ENCODE data around the gene BCAR1. TPM values are rescaled to one million over a fixed set of nuclear protein-coding genes. Genes with fewer than 3 reads are reported as not detected.
A peak's percentile ranks its signal among the peaks of the same experiment; 100 is the strongest.
"Not testable (repeated sequence)": the region's sequence is repeated elsewhere in the genome, so short reads cannot be mapped to it uniquely, and the experiment has no call there.

Gene BCAR1
- total RNA-seq, 1 experiment from 2014 or later, result 68.4 TPM

DNA sequence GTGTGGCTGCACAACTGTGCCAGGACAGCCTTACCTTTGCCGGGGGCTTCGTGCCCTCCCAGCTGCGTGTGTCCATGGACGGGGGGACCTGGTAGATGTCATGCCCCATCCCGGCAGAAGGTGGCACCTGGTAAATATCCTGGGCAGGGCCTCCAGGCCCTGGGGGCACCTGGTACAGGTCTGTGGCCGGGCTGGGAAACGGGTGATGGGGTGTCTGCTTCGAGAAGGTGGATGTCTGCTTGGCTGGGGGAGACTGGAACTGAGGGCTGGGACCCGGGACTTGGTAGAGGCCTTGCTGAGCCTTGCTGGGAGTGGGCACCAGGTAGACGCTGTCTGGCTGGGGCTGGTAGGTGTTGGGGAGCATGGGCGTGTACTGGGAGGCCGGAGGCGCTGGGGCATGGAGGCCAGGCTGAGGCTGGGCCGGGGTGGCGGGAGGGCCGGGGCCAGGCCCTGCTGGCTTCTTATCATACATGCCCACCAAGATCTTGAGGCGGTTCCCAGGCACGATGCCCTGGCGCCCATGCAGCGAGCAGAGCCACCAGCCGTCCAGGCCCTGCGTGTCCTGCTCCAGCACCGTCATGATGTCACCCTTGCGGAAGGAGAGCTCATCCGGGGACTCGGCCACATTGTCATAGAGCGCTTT lies 8.9 kb downstream of the BCAR1 start:
- not testable (repeated sequence) for DNase-seq; H3K4me3 ChIP-seq (ENCODE audit: insufficient read depth, low read depth, low read length); H3K27me3 ChIP-seq (ENCODE audit: control insufficient read depth, insufficient read depth, low read length)
- peaks cover 21% of the 10 kb centered on the region for H3K36me3 ChIP-seq (replicated peaks; ENCODE audit: control insufficient read depth, insufficient read depth, low read length)

DNA sequence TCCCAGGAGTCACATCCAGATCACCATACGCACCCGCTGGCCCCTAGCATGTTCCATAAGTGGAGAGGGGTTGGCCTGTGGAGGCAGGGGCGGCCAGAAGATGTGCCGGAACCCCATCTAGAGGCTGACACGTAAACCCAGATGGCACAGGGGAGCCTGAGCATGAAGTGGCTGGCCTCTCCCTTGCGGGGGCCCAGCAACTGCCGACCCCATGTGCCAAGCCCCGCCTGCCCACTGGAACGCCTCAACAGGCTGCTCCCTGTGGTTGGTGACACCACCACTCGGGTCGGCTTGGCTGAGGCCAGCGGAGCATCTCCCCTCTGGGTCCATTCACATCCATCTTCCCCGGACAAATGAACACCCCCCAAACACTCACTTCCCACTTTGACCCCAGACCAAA lies 9.5 kb downstream of the BCAR1 start:
- Histone ChIP-seq H3K4me3 (ENCODE audit: insufficient read depth, low read depth, low read length) (no peak overlapping the region), H3K36me3 (replicated peaks; ENCODE audit: control insufficient read depth, insufficient read depth, low read length) (peaks cover 21% of the 10 kb centered on the region), H3K27me3 (ENCODE audit: control insufficient read depth, insufficient read depth, low read length) (no peaks in the 10 kb centered on the region)
- DNase-seq, result no peak

DNA sequence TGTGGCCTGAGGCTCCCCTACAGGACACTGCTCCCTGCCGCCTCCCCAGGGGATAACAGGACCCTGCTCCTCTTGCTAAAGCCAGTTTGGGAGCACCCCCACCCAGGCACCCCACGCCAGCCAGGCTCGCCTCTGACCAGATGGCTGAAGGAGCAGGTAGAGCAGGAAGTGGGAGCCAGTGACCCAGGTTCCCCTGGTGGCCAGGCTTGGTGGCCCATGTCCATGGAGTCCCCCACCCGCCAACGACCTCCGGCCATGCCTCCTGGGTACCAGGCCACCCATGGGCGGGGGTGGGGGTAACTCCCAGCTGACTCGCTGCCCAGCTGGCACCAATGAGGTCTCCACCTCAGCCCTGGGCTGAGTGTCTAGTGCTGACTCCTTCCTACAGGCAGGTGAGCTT lies 10.0 kb downstream of the BCAR1 start:
- peaks cover 21% of the 10 kb centered on the region for H3K36me3 ChIP-seq (replicated peaks; ENCODE audit: control insufficient read depth, insufficient read depth, low read length)
- no peaks in the 10 kb centered on the region for H3K27me3 ChIP-seq (ENCODE audit: control insufficient read depth, insufficient read depth, low read length)

DNA sequence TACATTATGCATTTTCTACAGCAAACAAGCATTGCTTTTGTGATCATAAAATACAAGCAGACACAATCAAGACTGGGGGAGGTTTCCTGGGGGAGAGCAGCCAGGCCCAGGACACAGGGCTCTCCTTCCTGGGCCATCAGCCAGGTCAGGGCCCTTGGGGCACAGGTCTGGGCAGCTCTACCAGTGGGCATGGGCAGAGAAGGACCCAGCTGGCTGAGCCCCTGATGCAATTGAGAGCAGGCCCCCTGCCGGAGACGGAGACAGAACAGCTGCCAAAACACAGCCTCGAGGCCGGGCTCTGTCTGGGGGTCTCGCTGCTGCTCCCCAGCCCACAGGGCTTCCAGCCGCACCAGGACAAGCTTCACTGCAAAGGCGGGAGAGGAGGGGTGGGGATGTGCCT lies 10.8 kb downstream of the BCAR1 start:
- DNase-seq, result not testable (repeated sequence)

More for the DNA sequence above, 10.0 kb downstream of the BCAR1 start:
- DNase-seq, result no peak
- no peak overlapping the region for H3K4me3 ChIP-seq (ENCODE audit: insufficient read depth, low read depth, low read length)

DNA sequence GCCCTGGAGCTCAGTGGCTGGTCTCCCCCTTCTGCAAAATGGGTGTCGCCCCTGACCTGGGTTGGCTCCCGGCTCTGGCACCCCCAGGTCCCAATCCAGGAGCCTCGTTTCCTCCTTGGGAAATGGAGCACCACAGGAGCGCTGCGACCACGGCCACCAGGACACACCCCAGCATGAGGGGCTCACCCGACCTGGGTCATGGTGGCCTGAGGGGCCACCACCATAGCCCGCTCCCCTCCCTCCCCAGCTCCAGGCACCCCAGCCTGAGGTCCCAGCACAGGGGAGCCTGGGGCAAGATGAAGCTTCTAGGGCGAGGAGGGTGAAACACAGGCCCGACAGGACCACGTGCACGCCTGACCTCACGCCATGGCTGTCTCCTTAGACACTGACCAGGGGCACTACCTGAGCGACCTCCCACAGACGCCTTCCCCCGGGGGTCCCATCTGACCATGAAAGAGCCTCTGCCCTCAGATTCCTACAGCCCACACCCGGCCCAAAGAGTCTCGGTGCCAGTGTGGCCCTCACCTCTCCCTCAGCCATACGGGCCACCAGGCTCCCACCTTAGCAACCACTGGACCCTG lies 11.8 kb downstream of the BCAR1 start:
- DNase-seq, result no peak
- peaks cover 29% of the 10 kb centered on the region for H3K36me3 ChIP-seq (replicated peaks; ENCODE audit: control insufficient read depth, insufficient read depth, low read length)
- no peaks in the 10 kb centered on the region for H3K27me3 ChIP-seq (ENCODE audit: control insufficient read depth, insufficient read depth, low read length)
- H3K4me3 ChIP-seq (ENCODE audit: insufficient read depth, low read depth, low read length), result no peak overlapping the region

More for the DNA sequence above, 10.8 kb downstream of the BCAR1 start:
- H3K36me3 ChIP-seq (replicated peaks; ENCODE audit: control insufficient read depth, insufficient read depth, low read length), result peaks cover 24% of the 10 kb centered on the region
- not testable (repeated sequence) for H3K4me3 ChIP-seq (ENCODE audit: insufficient read depth, low read depth, low read length); H3K27me3 ChIP-seq (ENCODE audit: control insufficient read depth, insufficient read depth, low read length)

DNA sequence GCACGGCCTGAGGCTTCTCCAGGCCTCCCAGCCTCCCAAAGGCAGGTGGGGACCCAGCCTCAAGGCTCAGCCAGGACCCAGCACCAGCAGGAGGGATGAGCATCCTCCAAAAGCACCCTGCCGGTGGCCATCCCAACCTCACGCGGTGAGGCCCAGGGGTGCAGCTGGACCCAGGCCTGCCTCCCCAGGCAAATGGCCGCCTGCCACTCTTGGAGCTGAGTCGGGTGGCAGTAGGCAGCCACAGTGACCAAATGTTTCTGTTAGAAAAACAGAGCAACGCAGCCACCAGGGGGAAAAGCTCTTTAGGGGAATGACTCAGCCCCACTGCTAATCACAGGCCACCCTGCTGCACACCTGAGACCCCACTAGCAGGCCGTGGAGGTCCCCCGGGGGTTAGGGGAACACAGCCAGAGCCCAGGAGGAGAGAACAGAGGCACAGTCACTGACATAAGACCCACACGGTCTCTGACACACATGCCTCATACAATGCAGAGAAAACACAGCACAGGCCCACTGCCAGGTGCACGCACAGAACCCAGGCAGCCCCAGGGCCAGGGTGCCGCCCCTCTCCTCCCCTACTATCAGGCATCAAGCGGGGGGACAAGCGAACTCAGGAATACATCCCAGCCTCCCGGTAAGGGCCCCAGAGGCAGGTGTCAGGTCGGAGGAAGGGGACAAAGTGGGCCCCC lies 12.4 kb downstream of the BCAR1 start:
- Histone ChIP-seq H3K27me3 (ENCODE audit: control insufficient read depth, insufficient read depth, low read length) (no peaks in the 10 kb centered on the region), H3K4me3 (ENCODE audit: insufficient read depth, low read depth, low read length) (no peak overlapping the region), H3K36me3 (replicated peaks; ENCODE audit: control insufficient read depth, insufficient read depth, low read length) (peaks cover 33% of the 10 kb centered on the region)
- DNase-seq, result peak; percentile 76

DNA sequence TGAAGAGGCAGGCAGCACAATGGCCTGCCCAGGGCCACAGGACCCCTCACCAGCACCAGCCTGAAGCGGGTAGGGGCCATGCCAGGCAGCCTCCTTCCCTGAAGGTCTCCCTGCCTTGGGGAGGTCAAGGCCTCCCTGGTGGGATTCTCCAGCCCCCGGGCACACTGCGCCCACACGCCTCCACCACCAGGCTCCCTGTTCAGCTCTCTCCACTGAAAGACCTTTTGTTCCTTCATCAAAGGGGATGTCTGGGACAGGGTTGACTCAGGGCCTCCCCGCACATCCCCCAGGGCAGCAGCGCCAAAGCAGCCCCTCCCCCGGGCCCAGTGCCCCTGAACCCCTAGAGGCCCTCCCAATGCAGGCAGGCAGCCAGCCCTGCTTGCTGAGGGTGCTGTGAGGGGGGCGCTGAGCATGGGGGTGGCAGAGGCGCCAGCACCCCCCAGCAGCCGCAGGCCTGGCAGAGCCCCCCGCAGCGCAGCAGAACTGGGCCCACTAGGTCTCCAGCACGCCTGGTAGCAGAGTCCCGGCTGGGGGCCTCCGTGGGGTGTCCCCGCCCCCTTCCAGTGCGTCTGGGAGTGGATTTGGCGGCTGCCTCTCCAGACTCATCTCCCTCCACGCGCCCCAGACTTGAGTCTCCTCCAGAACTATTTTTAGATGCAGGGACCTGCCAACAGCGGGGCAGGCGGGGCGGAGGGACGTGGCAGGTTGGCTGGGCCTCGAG lies 13.1 kb downstream of the BCAR1 start:
- Histone ChIP-seq H3K27me3 (ENCODE audit: control insufficient read depth, insufficient read depth, low read length) (no peaks in the 10 kb centered on the region), H3K36me3 (replicated peaks; ENCODE audit: control insufficient read depth, insufficient read depth, low read length) (peaks cover 37% of the 10 kb centered on the region), H3K4me3 (ENCODE audit: insufficient read depth, low read depth, low read length) (no peak overlapping the region)
- peak; percentile 81 for DNase-seq

DNA sequence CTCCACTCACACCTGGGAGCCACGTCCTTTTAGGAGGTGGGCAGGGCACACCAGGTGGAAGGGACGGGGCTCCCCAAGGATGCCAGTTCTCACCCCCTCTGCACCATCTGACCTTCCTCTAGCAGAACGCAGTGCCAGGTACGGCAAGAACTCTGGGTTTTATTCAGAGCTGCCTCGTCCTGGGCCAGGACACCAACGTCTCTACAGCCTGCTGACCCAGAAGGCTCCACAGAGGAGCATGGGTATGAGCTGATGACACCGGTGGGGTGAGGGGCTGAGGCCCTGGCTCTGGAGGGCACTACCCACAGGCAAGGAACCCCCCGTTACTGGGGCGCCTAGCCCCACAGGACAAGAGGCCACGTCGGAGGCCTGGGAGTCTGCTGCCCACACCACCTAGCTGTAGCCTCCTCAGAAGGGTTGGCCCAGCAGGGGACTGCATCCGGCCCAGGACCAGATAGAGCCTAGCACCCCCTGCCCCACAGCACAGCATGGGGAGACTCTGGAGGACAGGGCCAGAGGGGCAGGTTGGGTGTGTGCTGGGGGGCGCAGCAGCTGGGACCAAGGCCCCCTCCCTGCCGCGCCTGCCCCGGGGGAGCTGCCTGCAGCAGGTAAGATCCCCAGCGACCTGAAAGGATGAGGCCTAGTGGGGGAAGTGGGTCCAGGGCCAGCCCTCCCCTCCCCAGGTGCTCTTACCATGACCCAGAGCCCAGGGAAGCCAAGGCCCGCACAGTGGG lies 13.9 kb downstream of the BCAR1 start:
- Histone ChIP-seq H3K4me3 (ENCODE audit: insufficient read depth, low read depth, low read length) (no peak overlapping the region), H3K36me3 (replicated peaks; ENCODE audit: control insufficient read depth, insufficient read depth, low read length) (peaks cover 40% of the 10 kb centered on the region), H3K27me3 (ENCODE audit: control insufficient read depth, insufficient read depth, low read length) (no peaks in the 10 kb centered on the region)
- no peak for DNase-seq

DNA sequence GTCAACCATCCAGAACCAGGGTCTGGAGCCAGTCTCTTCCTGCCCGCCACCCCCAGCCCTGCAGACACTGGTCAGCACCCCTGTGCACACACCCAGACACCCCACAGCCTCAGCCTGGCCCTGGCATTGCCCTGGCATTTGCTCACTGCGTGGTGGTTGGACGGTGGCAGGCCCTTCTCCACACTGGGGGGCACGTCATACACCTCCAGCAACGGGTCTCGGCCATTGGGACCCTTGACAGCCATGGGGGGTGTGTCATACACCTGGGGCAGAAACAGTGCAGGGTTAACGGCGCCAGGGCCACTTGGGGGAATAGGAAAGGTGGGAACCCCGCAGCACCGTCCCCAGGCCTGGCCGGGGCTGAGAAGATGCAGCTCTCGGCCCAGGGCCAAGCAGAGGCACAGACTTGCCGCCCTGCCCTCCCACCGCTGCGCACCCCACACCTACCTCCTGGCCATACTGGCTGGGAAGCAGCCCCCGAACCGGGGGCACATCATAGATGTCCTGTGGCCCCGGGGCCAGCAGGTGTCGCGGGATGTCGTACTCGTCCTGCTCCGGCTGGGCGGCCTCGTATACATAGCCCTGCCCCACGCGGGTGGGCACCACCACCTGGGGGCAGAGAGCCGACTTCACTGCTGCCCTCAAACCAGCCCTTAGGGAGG lies 14.6 kb downstream of the BCAR1 start:
- no peak for DNase-seq
- peaks cover 35% of the 10 kb centered on the region for H3K36me3 ChIP-seq (replicated peaks; ENCODE audit: control insufficient read depth, insufficient read depth, low read length)
- no peak overlapping the region for H3K4me3 ChIP-seq (ENCODE audit: insufficient read depth, low read depth, low read length)
- H3K27me3 ChIP-seq (ENCODE audit: control insufficient read depth, insufficient read depth, low read length), result no peaks in the 10 kb centered on the region

DNA sequence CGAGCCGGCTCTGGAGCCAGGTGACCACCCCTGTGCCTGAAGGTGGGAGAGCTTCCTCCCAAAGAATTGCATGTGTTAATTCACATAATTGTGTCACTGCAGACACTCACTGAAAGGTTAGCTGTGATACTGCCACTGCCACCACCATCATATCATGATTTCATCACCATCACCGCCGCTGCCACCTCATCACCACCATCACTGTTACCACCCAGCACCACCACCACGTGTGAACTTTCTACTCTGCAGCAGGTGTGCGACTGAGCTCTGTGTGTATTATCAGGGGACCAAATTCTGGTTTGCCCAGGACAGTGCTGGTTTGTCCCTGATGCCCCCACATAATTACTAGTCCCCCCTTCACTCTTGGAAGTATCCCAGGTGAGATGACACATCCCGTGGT lies 15.2 kb downstream of the BCAR1 start:
- Histone ChIP-seq H3K27me3 (ENCODE audit: control insufficient read depth, insufficient read depth, low read length) (no peaks in the 10 kb centered on the region), H3K4me3 (ENCODE audit: insufficient read depth, low read depth, low read length) (no peak overlapping the region), H3K36me3 (replicated peaks; ENCODE audit: control insufficient read depth, insufficient read depth, low read length) (peaks cover 32% of the 10 kb centered on the region)
- no peak for DNase-seq

DNA sequence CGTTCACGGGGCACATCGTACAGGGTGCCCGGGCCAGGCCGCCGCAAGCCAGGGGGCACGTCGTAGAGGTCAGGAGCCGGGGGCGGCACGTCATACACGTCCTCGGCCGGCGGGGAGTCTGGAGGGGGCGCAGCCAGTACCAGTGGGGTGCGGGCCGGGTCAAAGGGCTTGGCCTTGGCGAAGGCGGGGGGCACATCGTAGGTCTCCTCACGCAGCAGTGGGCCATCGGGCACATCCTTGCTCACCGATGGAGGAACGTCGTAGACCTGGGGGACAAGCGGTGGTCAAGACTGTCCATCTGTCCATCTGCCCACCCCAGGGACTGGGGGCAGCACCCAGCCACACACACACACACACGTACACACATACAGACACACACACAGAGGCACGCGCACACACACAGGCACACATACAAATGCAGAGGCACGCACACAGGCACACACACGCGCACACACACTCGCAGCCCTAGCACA lies 15.7 kb downstream of the BCAR1 start:
- Histone ChIP-seq H3K36me3 (replicated peaks; ENCODE audit: control insufficient read depth, insufficient read depth, low read length) (peaks cover 27% of the 10 kb centered on the region), H3K4me3 (ENCODE audit: insufficient read depth, low read depth, low read length) (no peak overlapping the region), H3K27me3 (ENCODE audit: control insufficient read depth, insufficient read depth, low read length) (no peaks in the 10 kb centered on the region)
- DNase-seq, result no peak

DNA sequence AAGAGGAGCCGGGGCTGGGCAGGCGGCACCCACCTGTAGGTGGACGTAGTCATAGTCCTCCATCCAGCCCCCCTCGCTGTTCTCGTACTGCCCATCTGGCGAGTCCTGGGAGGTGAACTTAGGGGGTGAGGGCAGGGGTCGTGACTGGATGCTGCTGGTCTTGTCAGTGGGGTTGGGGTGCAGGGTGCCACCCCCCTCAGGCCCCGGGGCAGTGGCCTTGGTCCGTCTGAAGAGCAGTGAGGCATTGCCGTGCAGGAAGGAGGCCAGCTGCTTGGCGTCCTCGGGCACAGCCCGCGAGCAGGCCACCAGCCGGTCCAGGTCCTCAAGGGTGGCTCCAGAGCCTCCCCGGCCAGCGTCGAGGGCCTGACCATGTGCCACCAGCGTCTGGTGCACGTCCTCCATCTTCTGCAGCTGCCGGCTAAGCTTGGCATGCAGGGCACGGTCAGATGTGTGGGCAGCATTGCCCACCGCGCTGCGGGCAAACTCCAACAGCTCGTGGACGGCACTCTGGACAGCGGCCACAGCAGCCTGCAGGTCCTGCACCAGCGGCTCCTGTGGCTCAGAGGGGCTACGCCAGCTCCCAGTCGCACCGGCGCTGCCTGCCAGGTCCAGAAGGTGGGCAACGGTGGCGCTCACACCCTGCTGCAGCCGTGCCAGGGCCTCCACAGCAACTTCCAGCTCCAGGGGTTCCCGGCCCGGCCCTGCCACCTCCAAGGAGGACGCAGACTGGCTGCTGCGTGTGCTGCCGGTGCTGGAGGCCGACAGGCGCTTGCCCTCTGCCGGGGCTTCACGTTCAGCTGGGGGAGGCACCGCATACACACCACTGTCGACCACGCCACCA lies 16.3 kb downstream of the BCAR1 start:
- Histone ChIP-seq H3K27me3 (ENCODE audit: control insufficient read depth, insufficient read depth, low read length) (no peaks in the 10 kb centered on the region), H3K36me3 (replicated peaks; ENCODE audit: control insufficient read depth, insufficient read depth, low read length) (peaks cover 28% of the 10 kb centered on the region), H3K4me3 (ENCODE audit: insufficient read depth, low read depth, low read length) (no peak overlapping the region)
- peak; percentile 77 for DNase-seq

DNA sequence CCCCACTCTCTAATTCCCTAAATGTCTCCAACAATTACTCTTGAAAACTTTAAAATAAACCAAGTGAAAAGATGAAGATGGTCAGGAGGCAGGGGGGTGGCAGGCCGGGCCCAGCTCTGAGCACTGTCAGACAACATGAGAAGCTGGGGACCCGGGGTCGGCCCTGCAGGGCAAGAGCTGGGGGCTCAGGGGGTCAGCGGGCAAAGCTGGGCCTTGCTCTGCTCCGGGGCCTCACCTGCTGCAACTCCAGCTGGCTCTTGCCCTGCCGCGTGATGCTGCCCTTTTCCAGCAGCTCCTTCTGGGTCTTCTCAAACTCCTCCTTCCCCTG lies 17.8 kb downstream of the BCAR1 start:
- H3K36me3 ChIP-seq (replicated peaks; ENCODE audit: control insufficient read depth, insufficient read depth, low read length), result peaks cover 28% of the 10 kb centered on the region
- no peak overlapping the region for H3K4me3 ChIP-seq (ENCODE audit: insufficient read depth, low read depth, low read length)
- DNase-seq, result no peak
- H3K27me3 ChIP-seq (ENCODE audit: control insufficient read depth, insufficient read depth, low read length), result no peaks in the 10 kb centered on the region
